Smooth muscle cell of the brain vasculature (primary cell): Measurements from ENCODE around the gene DEPDC5.

Source experiments
- DNase-seq: peaks from one replicate; pipeline ENCODE4 v3.0.0-alpha.2; 2012; ENCODE audit warnings: low read depth, low spot score

DEPDC5 gene

DNA sequence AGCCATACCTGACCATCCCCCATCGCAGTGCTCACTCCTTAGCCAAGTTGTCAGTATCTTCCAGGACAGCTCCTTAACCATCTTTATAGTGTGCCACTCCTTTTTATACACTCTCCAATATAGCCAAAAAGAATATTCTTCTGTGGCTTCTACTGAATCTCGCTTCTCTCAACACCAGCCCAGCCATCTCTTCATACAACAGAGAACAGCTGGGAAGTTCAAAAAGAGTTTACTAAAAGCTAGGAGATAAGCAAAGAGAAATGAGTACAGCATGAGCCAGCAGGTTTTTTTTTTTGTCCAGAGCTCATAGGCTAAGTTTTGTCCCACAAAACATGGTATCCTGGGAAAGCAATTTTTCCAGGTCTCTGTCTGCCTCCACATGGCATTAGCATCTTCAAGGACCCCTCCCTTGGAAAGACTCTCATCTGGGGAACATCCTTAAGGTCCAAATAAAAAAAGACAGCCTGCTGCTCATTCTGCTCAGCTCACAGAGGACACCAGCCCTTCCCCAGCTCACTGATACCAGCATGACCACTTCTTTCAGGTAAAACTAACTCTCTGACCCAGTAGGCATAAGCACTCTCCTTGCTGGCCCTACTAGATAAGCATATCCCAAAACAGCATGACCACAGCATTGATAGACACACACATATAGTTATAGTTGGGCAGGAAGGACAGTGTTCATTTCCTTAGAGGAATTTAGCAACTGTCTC lies 141.7 kb downstream of the DEPDC5 start:
- no peak for DNase-seq

GRCh38 chr22:31896472-31896871 lies 142.7 kb downstream of the DEPDC5 start:
- DNase-seq = no peak

GRCh38 chr22:31897842-31898805 lies 144.3 kb downstream of the DEPDC5 start:
- no peak for DNase-seq

DNA sequence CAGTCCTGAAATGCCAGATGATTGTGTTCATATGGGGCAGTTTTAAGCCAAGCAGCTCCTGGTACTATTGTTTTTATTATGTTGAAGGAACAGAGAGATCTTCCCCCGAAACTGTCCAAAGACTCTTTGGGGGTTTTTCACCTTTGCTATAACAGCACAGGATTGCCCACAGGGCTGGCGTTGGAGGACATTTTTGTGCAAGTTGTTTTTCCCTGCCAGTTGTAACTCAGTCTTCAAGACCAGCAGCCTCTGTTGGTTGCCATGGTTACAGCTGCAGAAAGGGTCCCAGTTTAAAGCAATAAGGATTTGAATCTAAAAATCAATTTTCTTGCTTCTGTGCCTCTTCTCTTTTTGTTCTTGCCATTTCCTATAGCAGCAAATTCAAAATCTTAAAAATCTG lies 145.1 kb downstream of the DEPDC5 start:
- DNase-seq = no peak

DNA sequence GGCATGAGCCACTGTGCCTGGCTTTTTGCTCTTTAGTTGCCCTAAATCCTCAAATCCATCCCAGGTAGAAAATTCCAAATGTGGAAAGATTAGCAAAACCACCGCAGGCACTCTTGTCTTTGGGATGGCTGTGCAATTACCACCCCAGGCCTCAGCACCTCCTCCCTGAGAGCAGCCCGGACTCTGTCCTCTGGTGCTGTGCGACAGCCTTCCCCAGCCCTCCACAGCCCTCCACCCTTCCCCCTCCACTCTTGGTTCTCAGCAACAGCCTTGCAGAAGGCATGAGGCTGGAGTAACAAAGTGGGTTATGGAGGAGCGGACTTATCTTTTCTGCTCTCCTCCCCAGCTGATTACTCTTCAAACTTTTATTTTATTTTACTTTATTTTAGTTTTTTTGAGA lies 145.8 kb downstream of the DEPDC5 start:
- DNase-seq = no peak

GRCh38 chr22:31901388-31902137 lies 147.7 kb downstream of the DEPDC5 start:
- no peak for DNase-seq

DNA sequence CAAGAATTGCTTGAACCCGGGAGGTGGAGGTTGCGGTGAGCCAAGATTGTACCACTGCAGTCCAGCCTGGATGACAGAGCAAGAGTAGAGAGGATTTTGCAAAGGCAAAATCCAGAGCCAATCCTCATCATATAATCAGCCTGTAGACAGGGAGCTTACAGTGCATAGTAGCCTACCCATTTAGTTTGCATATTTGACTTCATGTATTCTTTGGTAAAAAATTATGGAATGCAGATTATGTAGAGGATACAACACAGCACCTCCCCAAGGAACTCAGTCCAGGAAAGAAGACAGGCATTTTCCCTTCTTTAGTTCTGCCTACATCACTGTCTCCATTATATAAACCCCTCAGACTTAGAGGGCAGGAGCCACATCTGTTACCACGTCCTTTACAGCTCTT lies 150.8 kb downstream of the DEPDC5 start:
- DNase-seq = no peak

DNA sequence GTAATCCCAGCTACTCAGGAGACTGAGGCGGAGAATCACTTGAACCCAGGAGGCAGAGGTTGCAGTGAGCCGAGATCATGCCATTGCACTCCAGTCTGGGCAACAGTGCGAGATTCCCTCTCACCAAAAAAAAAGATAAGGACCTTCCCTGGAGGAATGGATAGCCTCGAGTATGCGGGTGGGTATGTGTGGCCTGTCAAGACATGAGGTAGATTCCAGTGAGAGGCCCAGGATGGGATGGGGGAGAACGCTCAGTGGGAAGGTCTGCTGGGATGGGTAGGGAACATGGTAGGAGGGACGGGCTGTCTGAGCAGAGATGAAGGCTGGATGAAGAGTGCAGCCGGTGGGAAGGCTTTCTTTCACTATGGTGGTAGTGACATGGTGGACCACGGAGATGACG lies 151.5 kb downstream of the DEPDC5 start:
- no peak for DNase-seq

GRCh38 chr22:31906086-31906485 lies 152.3 kb downstream of the DEPDC5 start:
- no peak for DNase-seq

DNA sequence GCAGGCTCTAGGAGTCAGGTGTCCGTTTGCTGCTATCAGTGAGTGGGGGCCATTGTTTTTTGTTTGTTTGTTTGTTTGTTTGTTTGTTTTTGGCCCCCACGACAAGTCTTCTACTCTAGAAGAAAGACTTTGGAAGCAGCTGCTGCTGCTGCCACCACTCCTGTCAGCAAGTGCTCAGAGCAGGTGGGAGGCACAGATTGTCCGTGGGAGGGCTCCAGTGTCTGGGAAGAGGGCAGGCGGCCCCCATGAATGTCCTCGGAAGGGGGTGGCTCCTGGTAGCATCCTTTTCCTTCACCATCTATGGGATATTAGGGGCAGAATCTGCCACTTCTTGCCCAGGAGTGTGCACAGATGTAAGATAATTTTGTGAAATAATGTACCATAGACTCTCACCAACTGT lies 152.8 kb downstream of the DEPDC5 start:
- DNase-seq = no peak

DNA sequence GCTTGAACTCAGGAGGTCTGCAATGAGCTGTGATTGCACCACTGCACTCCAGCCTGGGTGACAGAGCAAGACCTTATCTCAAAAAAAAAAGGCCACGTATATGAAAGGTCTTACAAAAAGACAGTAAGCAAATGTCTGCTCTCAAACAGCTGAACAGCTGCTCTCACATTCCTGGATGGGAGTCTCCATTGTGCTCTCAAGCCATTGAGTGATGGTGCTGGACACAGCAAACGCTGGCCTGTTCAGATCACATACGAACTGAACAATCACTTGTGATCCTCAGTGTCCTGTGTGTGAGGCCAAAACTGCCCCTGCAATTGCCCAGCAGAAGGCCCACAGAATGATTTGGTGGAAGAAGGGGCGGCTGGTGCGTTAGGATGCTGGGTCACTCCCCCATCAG lies 156.2 kb downstream of the DEPDC5 start:
- DNase-seq = no peak

- DNase-seq = no peak
These were observed 158.0 kb downstream of the DEPDC5 start for GRCh38 chr22:31911565-31912406.

GRCh38 chr22:31912407-31912743 lies 158.6 kb downstream of the DEPDC5 start:
- DNase-seq = no peak

GRCh38 chr22:31915586-31915985 lies 161.8 kb downstream of the DEPDC5 start:
- DNase-seq = no peak

DNA sequence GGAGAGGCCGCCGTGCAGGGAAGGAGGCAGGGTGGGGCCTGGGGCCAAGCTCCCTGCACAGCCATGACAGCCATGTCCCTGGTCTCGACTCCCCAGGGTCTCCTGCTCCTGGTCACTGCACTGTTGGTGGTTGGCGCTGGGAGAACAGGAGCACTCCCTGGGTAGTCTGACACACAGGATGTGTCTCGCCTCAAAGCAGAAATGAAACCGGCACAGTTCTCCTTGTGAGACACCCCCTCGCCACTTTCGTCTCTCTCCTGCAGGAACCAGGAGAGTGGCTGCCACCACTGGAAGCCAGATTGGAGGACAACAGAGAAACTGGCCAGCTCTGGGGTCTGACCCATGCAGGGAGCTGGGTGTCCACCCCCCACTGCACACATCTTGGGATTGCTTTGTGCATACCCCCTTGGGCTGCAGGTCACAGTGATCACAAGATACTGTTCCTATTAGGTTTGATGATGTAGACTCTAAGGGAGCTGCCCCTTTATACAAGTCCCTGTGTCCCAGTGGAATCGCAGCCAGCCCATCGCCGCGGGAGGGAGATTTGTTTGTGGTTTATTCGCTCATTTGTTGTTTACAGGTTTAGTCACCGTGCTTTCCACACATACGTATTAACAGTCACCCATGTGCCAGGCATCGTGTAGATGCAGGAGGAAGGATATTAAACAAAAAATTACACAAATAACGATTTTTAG lies 163.6 kb downstream of the DEPDC5 start:
- no peak for DNase-seq

GRCh38 chr22:31919730-31920129 lies 165.9 kb downstream of the DEPDC5 start:
- no peak for DNase-seq

DNA sequence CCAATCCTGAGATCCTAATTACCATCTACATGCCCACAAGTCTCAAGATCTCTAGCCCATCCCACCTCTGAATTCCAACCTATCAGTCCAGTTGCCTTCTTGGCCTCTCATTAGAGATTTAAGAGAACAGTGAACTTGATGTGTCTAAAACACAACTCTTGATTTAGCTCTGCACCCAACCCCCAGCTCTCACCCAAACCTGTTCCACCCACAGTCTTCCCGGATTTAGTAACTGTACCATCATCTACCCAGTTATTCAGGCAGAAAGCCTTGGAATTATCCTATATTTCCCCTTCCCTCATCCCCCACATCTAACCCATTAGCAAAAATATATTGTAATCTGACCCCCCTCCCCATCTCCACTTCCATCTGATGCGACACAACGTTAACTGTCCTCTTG lies 166.5 kb downstream of the DEPDC5 start:
- DNase-seq = no peak

DNA sequence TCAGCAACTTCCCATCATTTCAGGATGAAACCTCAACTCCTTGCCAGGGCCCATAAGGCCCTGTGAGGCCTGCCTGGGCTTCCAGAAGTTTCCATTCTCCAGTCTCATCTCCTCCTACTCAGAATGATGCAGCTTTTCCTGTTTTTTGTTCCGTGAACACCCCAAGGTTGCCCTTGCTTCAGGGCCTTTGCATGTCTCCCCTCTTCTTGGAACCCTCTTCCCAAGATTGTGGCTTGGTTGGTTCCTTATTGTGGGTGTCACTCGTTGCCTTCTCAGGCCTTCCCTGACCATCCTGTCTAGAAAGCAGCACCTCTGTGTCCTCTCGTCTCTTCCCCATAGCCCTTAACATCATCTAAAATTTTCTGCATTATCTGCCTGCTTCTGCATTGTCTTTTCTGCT lies 167.3 kb downstream of the DEPDC5 start:
- DNase-seq = no peak

DNA sequence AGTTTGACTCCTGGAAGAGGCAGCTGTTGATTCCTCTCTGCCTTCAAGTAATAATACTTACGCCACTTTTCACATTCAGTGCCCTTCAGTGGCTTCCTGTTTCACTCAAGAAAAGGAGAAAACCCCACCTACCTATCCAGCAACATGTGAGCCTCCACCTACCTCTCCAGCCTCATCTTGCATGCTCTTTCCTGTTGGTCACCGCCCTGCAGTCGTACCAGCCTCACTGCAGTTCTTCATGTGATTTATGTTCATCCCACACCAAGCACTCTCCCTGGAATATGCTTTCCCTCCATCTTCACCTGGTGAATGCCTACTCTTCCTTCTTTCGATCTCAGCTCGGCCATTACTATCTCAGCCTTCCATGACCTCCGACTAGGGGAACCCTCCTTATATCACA lies 168.7 kb downstream of the DEPDC5 start:
- no peak for DNase-seq

DNA sequence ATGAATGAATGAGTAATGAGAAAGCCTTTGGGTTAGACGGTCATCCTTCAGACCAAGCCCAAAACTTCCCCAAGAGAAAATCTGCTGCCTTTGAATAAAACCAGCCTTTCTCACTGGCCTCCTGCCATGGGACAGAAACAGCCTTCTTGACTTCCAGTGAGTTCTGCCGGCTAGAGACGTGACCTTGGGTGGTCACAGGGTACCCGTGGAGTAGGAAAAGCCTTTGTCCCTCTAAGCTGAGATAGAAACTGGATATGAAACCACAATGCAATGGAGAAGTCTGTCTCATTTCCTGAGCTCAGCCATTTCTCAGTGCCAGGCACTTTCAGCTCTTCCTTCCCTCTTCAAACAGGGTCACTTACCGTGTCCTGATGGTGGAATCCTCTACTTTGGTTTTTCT lies 169.3 kb downstream of the DEPDC5 start:
- DNase-seq = no peak

DNA sequence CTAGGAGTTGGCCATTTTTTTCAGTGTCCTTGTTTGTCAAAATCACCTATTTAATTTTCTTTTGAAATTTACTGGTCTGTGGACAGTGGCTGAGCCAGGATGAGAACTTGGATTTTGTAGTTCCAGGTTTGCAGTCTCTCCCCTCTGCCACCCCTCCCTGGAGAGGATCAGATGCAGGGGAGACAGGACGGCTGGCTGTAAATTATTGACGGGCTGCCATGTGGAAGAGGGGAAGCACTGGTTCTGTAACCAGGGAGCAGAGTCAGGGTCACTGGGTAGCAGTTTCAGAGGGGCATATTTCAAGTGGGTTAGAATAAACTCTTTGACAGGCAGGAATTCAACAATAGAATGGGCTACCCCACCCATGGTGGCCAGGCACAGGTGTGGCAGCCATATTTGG lies 169.9 kb downstream of the DEPDC5 start:
- no peak for DNase-seq
